HG03108 (cell line): ENCODE results near the gene SWI5.

Source experiments
- ATAC-seq: cut with Tn5 transposase; IDR thresholded peaks from one replicate; pipeline ENCODE4 v1.9.1; 2021; ENCODE audit warnings: moderate library complexity; ENCODE audit not compliant: unreplicated experiment

SWI5 gene

GRCh38 chr9:128314697-128315096 is 38.6 kb downstream of the SWI5 start:
- ATAC-seq, result no peak

GRCh38 chr9:128316421-128316820 is 40.3 kb downstream of the SWI5 start:
- ATAC-seq, result no peak

GRCh38 chr9:128317629-128318028 is 41.6 kb downstream of the SWI5 start:
- ATAC-seq, result no peak

GRCh38 chr9:128321343-128321742 is 45.3 kb downstream of the SWI5 start:
- no peak for ATAC-seq

- ATAC-seq, result no peak
Observed at GRCh38 chr9:128321879-128322403, 45.9 kb downstream of the SWI5 start.

GRCh38 chr9:128322404-128323211 is 46.5 kb downstream of the SWI5 start, which contains the start of the genes COQ4 and TRUB2:
Gene COQ4, plus strand, starts transcription at chr9:128322839. Its CDS starts 20 bp downstream, at chr9:128322859.
Gene TRUB2, minus strand, starts transcription at chr9:128322447. Its CDS starts 39 bp downstream, at chr9:128322408.
- peak; percentile 79 for ATAC-seq

- ATAC-seq, result no peak
Observed at GRCh38 chr9:128323212-128323730, 47.2 kb downstream of the SWI5 start.

GRCh38 chr9:128323791-128324190 is 47.7 kb downstream of the SWI5 start:
- no peak for ATAC-seq

- ATAC-seq, result no peak
Observed at GRCh38 chr9:128324401-128324800, 48.3 kb downstream of the SWI5 start.

- ATAC-seq, result no peak
Observed at GRCh38 chr9:128325629-128326028, 49.6 kb downstream of the SWI5 start.

GRCh38 chr9:128333451-128333869 is 57.4 kb downstream of the SWI5 start:
- ATAC-seq, result no peak

GRCh38 chr9:128335161-128335560 is 59.1 kb downstream of the SWI5 start:
- ATAC-seq, result no peak

GRCh38 chr9:128335914-128336313 is 59.8 kb downstream of the SWI5 start:
- ATAC-seq, result no peak

- ATAC-seq, result no peak
Observed at GRCh38 chr9:128337936-128338335, 61.9 kb downstream of the SWI5 start.
